Left forelimb (tissue), 1 donor: Measurements from ENCODE around the gene TBL1XR1.
"Not testable (repeated sequence)": the region's sequence is repeated elsewhere in the genome, so short reads cannot be mapped to it uniquely, and the experiment has no call there.

Experiments used
- DNase-seq: peaks from one replicate; pipeline ENCODE4 v3.0.0-alpha.2; 2018; ENCODE audit warnings: low spot score

Gene TBL1XR1

DNA sequence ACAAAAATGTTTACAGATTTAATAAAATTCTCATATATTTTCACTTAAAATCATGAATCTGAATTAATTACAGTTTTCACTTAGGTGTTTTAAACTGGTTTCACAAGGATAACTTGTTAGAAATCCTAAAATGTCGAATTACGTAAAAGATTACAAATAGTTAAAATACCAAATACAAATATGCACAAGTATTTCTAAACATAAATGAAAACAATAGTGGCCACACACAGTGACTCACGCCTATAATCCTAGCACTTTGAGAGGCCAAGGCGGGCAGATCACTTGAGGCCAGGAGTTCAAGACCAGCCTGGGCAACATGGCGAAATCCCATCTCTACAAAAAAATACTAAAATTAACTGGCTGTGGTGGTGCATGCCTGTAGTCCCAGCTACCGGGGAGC, 10.9 kb upstream of the TBL1XR1 start:
- no peak for DNase-seq

GRCh38 chr3:177206936-177207335, 9.7 kb upstream of the TBL1XR1 start:
- DNase-seq: no peak

DNA sequence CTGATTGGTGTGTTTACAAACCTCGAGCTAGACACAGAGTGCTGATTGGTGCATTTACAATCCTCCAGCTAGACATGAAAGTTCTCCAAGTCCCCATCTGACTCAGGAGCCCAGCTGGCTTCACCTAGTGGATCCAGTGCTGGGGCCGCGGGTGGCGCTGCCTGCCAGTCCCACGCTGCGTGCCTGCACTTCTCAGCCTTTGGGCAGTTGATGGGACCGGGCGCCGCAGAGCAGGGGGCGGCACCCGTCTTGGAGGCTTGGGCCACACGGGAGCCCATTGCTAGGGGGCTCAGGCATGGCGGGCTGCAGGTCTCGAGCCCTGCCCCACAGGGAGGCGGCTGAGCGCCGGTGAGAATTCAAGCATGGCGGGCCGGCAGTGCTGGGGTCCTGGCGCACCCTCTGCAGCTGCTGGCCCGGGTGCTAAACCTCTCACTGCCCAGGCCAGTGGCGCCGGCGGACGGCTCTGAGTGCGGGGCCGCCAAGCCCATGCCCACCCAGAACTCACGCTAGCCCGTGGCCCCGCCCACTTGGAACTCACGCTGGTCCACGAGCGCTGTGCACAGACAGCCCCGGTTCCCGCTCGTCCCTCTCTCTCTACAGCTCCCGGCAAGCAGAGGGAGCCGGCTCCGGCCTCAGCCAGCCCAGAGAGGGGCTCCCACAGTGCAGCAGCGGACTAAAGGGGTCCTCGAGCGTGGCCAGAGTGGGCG, 6.6 kb upstream of the TBL1XR1 start:
- no peak for DNase-seq

DNA sequence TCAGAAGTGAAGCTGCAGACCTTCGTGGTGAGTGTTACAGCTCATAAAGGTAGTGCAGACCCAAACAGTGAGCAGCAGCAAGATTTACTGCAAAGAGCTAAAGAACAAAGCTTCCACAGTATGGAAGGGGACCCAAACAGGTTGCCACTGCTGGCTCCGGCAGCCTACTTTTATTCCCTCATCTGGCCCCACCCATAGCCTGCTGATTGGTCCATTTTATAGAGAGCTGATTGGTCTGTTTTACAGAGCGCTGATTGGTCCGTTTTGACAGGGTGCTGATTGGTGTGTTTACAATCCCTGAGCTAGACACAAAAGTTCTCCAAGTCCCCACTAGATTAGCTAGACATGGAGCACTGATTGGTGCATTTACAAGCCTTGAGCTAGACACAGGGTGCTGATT, 5.7 kb upstream of the TBL1XR1 start:
- not testable (repeated sequence) for DNase-seq

DNA sequence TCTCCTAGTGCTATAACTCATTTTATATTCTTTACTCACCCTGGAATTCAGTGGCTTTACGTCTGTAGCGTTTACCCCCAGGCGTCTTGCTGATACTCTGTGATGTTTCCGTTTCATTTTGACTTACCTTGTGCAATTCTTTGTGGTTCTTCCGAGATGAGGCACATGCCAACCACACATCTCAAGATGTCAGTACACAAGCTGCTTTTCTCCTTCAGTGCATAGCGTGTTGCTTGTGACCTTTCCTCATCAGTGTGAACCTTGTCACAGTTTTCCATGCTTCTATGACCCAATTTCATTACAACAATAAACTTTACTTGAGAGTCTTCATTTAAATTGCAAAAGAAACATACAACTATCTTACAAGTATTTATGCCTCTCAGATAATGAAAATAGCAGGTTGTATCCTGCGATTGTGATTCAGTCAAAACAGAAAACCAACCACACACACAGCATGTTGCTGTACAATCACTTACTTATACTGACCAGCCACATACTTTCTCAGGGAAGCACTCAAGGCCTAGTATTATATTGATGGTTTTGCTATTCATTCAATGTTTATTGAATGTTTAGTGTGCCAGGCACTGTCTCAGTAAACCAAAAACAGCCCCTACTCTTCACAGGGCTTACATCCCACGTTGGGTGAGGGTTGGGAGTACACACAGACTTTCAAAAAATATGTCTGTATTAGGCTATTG, 4.6 kb upstream of the TBL1XR1 start:
- no peak for DNase-seq

DNA sequence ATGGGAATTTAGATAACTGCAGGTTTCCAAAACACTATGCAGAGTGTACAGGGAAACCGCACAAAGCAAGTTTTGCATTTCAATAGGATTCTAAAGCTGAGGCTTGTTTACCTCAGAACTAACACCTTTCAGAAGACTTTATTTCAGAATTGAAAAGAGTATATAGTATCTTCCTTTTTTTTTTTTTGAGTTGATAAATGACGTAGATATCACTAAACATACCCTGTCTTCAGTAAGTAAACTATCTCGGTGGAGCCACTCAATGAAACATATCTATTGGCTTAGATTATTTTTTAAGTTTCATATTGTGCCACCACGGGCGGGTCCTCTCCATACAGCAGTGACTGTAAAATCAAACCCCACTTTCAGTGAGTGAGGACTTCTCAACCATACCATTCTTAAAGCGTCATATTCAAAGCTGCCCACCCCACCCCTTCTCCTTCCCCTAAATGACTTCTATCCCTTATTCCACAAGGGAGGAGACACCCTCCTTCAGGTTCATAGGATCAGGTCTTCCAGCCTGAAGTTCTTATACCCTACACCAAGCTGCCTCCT, 2.0 kb upstream of the TBL1XR1 start:
- DNase-seq: no peak

DNA sequence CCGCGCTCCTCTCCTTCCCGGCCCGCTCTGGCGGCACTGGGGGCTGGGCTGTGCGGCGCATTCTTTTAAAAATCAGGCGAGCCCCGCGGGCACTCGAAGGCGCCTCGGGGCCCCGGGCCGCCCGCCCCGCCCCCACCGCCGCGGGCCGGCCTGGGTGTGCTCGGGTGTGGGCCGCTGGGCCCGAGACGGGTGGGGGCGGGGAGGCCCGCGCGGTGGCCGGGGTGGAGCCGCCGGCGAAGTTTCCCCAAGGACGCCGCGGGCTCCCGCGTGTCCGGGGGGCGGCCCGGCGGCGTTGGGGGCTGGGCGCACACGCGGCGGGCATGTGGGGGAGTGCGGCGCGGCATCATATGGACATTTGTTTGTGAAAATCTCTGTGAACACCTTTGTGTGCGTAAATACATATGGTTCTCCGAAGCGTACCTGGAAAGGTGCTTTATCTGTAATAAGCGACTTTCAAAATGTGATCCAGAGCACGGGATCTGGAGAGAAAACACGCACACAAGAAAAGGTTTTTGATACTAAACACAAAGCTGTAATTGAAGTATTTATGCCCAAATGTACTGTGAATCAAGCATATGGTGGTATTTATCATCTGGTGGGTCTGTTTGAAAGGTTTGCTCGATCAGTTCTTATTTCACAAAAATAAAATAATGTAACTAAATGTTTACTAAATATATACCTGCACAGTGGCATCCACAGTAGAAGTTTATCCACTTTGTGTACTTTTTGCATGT, 612 bp upstream of the TBL1XR1 start:
- no peak for DNase-seq

DNA sequence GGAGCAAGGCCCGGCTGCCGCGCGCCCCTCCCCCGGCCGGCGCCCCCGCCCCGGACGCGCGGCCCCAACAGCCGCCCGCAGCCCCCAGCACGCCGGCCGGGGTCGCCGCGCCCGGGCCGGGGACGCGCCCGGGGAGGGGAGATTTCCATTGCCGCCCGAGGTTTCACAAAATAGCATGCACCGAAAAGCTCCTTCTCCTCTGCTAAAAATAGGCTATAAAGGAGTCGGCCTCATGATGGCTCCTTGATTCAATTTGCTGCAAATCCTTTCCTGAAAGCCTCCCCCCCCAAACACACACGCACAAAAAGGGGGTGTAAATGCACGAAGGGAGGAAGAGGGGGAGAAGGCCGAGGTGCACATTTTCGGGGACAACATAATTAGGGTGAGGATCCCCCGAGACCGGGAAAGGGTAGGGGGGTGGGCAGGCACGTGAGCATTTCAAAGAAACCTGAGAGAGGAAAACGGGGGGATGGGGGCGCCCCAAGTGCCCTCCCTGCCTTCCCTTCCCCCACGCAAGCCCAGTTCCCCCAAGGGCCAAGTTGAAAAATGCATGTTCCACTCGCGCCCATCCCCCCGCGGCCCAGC, 734 bp downstream of the TBL1XR1 start:
- DNase-seq: peak; percentile 81

- no peak for DNase-seq
Observed at GRCh38 chr3:177196008-177196455, 1.2 kb downstream of the TBL1XR1 start.

- DNase-seq: no peak
Observed at GRCh38 chr3:177195242-177195991, 1.9 kb downstream of the TBL1XR1 start.

DNA sequence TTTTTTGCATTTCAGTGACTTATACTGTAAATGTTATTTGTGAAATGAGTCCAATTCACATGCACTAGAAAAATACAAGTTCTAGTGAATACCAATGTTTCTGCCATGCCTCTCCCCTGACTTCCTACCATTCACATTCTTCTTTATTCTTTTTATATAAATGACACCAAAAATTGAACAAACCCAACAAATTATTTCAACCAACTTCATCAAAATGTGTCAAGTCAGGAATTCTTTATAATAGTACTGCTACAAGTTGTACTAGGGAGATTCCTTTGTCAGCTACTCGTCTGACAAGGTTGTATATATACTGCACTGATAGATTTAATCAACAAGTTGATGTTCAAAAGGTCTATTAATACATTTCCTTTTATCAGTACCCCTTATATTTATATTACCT, 3.0 kb downstream of the TBL1XR1 start:
- DNase-seq: no peak

DNA sequence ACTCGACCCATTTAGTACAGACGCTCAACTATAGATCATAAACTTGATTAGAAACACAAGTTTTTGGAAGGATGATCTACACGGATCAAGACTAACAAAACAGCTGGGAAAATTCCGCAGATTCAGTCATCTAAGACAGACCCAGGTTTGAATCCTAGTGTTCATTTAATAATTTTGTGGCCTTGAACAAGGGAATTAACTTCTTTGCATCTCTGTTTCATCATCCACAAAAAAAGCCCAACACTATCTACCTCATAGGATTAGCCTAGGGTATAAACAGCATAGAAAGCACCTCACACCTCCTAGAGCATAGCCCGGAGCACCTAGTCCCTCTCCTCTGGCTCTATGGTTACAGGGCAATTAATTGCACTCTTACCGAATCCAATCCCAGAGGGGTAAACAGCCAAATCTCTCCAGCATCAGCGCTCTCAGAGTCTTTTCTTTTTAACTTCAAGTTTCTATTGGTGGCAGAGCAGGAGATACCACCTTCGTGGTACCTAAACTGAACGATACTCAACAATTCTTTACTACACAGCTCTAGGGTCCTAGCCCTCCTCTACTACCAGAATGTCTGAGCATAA, 3.5 kb downstream of the TBL1XR1 start:
- no peak for DNase-seq

GRCh38 chr3:177193275-177193674, 4.0 kb downstream of the TBL1XR1 start:
- not testable (repeated sequence) for DNase-seq

- no peak for DNase-seq
Observed at GRCh38 chr3:177190756-177191681, 6.3 kb downstream of the TBL1XR1 start.

GRCh38 chr3:177190184-177190583, 7.1 kb downstream of the TBL1XR1 start:
- DNase-seq: not testable (repeated sequence)

- DNase-seq: not testable (repeated sequence)
Observed at GRCh38 chr3:177188325-177188724, 9.0 kb downstream of the TBL1XR1 start.

DNA sequence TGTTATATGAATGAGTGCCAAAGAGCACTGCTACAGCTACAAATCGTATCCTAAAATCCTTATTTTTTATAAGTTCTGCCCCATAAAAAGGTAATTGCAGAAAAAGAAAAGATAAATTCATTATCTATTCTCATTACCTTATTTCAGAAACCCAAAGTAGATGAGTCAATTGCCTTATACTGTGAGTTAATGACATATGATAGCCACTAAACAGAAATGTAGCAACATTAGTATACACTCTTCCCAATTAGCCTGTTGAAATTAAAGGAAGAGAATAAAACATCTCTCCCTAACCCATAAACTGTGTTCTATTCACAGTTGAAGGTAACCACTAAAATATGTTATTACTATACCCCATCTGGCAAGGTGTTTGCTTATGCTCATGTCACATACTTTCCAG, 11.0 kb downstream of the TBL1XR1 start:
- no peak for DNase-seq

DNA sequence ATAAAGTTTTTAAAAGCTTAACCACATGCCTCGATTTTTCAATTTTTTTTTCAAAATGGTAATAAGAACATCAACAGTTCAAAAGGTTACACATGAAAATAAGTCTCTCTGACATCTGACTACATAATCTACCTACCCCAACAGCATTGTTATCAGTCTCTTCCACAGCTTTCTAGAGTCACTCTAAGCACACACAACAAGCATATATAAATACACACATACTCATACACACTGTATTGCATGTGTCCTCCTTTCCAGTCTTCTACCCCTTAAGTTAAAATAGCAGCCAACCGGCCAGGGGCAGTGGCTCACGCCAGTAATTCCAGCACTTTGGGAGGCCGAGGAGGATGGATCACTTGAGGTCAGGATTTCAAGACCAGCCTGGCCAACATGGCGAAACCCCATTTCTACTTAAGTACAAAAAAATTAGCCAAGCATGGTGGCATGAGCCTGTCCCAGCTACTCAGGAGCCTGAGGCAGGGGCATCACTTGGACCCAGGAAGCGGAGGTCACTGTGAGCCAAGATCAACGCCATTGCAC, 12.2 kb downstream of the TBL1XR1 start:
- no peak for DNase-seq

- DNase-seq: not testable (repeated sequence)
Observed at GRCh38 chr3:177184602-177185001, 12.7 kb downstream of the TBL1XR1 start.

DNA sequence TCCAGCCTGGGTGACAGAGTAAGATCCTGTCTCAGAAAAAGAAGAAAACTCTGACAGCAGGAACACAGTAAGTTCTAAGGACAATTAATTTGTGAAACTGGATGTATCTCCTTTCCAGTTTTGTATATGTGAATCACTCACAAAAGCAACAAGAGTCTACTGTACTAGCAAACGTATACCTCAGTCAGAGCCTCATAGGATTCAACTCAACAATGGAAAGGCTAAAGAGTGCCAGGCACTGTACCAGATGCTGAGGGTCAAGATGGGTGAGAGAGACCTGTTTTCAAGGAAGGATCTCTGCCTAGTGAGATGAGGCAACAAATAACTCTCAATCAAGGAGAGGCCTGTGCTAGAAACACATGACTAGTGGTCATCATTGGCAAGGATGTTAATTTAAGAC, 14.9 kb downstream of the TBL1XR1 start:
- DNase-seq: no peak
